Stomach (tissue), 4 donors: ENCODE measurements around the gene MTMR12.

Experiments used
- CTCF ChIP-seq, 7 experiments: fragments of 450-650 bp in 4 of 7; fragments of 200-600 bp in 3 of 7; sonication (generic) in 3 of 7; IDR thresholded peaks; one replicate each; pipeline ENCODE4 v1.5.1; 2016 to 2019; ENCODE audit warnings: antibody characterized with exemption in 7 of 7, control low read depth in 2 of 7, mild to moderate bottlenecking in 1 of 7
- EP300 ChIP-seq: sonication (generic); formaldehyde crosslinking; IDR thresholded peaks from one replicate; pipeline ENCODE4 v1.6.1; 2017; ENCODE audit warnings: antibody characterized with exemption
- POLR2A ChIP-seq, 4 donors: fragments of 450-650 bp; IDR thresholded peaks; one replicate each; pipeline ENCODE4 v1.6.1; 2016; ENCODE audit warnings: antibody characterized with exemption in 4 of 4, control low read depth in 2 of 4, mild to moderate bottlenecking in 1 of 4, moderate library complexity in 1 of 4
- POLR2AphosphoS5 ChIP-seq, 3 donors: sonication (generic); formaldehyde crosslinking; IDR thresholded peaks; one replicate each; pipeline ENCODE4 v1.6.1; 2016; ENCODE audit warnings: antibody characterized with exemption in 3 of 3

GRCh38 chr5:32303755-32304120, 9.0 kb downstream of the MTMR12 start:
- TF ChIP-seq CTCF (IDR thresholded peaks at IDR 0.05) (no peak), EP300 (no peak), POLR2A (IDR thresholded peaks at IDR 0.05) (no peak), POLR2AphosphoS5 (IDR thresholded peaks at IDR 0.05) (no peak)
